HuH-7 (cell line): ENCODE measurements around the gene AGRN.
"Not testable (repeated sequence)": the region's sequence is repeated elsewhere in the genome, so short reads cannot be mapped to it uniquely, and the experiment has no call there.

Experiments used
- DNase-seq: peaks from one replicate; pipeline ENCODE4 v3.0.0; 2011; ENCODE audit warnings: low spot score

Gene AGRN

DNA sequence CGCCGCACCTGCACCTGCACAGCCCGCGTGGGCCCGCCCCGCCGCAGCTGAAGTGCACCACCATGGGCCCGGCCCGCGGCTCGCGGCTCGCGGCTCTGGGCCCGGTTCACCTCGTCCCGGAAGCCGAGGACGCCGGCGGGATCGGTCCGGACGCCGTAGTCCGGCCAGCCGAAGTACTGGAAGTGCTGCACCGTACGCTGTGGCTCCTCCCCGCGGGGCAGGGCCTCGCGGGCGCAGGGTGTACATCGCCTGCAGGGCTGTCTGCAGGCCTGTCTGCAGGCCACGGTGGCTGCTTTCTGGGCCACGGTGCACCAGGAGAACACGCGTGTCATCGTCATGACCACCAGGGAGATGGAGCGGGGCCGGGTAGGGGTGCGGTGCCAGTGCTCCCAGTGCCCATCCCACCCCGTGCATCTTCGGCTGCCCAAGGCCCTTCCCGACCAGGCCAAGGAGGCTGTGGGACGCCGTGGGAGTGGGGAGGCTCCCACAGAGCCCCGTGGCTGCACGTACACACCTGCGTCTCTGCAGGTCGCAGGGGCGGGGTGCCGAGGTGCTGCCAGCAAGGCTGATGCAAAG is 47.5 kb downstream of the AGRN start:
- DNase-seq = no peak

DNA sequence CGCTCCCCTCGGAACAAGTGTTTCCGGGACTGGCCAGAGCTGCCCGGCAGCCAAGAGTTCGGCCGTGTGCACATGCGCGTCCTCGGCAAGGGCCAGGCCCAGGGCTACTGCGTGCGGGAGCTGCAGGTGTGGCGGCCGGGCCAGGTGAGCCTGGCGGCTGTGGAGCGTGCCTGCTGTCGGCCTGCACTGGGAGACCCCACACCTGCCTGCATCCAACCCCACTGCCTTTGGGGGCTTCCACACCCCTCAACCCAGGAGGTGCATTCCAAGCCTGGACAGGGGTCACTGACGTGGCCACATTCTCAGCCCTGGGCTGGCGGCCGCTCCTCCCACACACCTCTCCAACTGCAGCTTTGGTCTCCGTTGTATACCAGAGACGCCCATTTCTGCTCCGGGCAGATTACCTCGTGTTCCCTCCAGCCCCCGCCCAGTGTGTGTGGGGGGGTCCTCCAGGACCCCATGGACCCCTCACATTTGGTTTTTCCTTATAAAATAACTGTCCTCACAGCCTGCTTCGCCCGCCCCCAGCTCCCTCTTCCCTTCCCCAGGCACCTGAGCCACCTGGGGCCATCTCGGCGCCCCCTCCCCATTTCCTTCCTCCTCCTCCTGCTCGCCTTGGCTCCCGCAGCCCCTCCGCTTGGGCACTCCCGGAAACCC is 48.1 kb downstream of the AGRN start:
- no peak for DNase-seq

DNA sequence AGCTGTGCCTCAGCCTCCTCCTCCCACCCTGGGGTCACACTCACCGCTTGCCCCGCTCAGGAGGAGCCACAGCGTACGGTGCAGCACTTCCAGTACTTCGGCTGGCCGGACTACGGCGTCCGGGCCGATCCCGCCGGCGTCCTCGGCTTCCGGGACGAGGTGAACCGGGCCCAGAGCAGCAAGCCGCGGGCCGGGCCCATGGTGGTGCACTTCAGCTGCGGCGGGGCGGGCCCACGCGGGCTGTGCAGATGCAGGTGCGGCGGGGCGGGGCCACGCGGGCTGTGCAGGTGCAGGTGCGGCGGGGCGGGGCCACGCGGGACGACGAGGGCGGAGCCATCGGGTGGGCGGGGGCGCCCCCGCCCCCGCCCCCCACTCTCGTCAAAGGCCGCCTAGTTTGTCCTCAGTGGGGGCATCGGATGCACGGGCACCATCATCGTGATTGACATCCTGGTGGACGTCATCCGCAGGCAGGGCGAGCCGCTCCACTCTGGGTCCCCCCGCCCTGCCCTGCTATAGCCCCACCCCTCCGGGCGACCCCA is 48.7 kb downstream of the AGRN start:
- DNase-seq = no peak

DNA sequence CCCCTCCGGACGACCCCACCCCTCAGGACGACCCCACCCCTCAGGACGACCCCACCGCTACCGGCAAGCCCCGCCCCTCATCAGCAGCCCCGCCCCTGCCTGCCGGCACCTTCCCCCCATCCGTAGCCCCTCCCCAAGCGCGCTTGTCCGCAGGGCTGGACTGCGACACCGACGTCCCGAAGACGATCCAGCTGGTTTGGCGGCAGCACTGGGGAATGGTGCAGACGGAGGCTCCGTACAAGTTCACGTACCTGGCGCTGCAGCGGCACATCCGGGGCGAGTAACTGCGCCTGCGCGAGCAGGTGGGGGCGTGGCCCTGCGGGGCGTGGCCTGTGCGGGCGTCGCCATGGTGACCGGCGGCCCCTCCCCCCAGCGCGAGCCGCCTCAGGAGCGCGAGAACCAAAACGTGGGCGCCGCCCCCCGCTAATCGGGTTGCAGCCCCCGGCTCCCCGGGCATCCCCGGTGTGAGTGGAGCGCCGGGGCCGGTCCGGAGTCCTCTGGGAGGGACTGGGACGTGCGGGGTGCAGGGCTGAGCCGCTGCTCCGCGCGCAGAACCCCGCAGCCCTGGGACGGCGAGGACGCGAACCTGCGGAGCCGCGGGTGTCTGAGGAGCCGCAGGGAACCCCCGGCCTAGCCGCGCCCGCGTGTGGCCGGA is 49.3 kb downstream of the AGRN start:
- DNase-seq = peak; percentile 90

DNA sequence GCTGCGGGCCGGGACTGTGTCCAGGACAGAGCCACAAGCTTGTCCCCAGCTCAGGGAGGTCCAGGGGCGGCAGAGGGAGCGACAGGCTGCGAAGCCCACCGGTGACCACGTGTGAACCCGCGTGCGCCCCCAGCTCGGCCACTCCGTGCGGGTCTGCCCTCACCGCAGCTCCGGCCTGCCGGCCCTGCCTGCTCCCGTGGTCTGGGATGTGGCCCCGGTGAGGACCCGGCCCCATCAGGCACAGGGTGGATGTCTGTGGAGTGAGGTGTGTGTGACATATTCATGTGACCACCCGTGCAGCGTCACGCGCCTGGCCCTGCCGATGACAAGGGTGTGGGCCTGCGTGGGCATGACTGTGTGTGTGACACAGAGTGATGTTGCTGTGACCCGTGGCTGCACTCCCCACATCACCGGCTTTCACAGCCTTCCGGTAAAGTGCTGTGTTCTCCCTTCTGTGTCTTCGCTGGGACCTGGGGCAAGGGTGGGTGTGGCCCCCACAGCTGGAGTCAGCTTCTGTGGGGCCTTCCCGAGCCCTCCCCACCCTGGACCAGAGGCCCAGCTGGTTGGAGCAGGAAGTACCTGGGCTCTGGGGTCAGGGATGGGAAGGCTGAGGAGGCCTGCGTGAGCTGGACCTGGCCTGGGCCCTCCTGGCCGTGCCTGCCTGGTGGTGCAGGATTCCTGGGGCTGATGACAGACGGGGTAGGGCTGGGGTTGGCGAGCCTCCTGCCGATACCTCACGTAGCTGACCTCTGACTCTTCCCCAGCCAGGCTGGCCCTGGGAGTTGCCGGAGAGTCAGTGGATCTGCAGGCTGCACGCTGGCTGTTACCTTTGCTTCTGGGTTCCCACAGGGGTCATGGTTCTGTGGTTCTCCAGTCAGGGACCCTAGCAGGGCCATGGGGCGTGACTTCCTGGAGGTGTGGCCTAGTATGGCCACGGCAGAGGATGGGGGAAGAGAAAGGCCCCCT is 50.1 kb downstream of the AGRN start:
- no peak for DNase-seq

DNA sequence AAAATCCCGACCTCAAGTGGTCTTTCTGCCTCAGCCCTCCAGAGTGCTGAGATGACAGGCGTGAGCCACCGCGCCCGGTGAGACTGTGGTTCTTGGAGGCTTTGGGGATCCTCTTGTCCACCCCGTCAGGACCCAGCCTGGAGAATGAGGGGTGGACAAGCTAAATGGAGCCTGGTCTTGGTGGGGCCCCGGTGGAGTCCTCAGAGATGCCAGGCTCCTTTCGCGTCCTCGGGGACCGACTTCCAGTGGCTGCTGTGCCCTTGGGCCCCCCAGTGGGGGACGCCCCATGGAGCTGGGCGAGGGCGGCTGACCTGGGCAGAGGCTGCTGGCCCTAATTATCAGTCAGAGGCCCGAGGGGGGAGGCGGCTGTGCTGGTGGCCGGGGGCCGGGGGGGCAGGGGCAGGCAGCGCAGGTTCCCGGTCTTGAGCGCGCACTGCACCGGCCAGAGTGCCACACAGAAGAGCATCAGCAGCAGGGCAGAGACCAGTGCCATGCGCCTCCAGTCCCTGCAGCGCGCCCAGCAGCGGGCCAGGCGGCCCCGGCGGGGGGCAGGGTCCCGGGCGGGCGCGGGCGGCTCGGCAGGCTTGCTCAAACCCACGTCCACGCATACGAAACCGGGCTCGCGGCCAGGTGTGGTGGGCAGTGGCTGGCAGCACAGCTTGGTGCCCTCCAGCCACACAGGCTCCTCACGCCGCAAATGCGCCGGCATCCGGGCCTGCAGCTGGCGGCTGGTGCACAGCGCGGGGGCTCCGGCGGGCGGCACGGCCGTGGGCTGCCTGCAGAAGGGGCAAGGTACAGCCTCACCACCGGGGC is 51.8 kb downstream of the AGRN start:
- DNase-seq = no peak

DNA sequence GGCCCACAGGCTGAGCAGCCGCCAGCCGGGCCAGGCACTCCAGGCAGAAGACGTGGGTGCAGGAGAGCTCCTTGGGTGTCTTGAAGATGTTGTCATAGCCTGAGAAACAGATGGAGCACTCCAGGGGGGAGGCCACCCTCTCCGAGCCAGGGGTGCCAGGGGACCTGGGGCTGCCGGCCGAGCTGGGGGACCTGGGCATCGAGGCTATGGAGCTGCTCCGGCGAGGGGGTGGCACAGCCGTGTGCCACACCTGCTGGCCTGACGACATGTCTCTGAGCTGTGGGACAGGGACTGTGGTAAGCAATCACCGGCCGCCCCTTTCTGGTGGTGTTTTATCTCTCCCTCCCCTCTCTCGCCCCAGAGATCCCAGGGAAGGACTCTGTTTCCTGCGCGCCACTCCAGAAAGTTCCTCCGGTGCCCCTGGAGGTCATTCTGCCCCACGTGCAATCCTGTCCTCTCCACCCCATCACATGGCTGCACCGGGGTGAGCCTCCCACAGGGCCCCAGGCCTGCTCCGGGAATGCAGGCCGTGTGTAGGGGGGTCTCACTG is 52.5 kb downstream of the AGRN start:
- no peak for DNase-seq

DNA sequence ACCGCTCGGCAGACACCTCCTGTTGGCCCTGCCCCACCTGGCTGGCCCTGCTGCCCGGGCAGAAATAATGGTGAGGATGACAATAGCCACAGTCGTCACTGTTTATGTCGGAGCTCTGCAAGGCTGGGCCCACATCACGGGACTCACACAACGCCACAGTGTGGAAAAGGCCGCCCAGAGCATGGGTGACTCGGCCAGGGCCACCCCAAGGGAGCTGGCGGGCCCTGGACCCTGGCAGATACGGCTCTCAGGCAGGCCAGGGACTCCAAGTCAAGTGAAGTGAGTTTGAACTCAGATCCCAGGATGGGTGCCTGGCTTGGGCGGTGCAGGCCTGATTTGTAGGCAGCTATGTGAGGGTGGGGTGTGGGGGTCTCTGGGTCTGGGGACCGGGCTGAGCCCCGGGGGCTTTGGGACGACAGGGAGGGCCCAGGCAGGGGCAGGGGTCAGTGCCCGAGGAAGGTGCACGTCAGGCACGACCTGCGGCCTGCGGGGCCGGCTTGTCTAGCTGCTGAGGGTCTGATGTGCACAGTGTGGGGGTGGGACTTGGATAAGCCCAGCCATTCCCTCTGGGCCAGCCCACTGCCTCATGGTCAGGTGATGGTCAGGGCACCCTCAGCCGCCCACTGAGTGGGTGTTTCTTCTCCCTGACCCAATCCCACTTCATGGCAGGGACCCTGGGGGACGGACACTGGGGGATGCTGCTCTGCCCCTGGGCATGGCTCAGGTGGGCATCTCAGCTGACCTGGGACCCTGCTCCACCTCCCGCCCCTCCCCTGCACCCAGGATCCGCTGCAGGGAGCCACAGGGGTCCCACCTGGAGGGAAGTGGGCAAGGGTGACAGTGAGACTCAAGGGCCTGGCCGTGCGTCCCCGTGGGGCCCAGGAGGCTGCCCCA is 53.2 kb downstream of the AGRN start:
- DNase-seq = no peak

DNA sequence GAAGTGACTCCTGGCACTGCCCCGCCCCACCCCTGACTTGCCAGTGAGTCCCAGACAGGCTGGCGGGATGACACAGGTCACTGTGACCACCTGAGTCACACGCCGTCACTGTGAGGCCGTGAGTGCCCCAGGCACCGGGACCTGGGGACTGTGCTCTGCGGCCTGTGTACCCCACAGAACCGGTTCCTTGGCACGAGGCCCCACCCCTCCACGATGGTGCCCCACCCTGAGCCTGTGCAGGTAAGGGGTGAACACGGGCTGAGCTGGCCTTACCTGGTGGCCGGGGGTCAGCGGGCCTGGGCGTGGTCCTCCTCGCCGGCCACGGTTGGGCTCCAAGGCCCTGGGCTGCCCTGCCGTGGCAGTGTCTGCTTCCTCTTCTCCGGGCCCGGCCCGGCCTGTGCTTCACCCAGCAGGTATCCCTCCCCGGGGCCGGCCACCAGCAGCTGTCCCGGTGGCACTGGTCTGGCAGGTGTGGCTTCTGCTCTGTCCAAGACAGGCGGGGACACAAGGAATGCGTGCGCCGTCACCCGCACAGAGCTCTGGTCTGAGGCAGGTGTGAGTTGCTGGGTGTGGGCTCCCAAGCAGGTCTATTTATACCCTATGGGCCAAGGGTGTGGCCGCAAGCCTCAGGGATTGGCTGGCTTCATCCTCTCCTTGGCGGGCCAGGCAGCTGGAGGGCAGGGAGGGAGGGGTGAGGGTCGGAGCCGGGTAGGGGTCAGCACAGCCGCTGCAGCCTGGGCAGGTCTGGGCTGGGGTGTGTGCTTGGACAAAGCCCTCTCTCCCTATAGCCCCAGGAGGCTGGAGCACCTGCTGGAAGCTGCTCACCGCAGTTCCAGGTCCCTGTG is 54.0 kb downstream of the AGRN start, which contains the start of gene RNF223:
Gene RNF223, minus strand, starts transcription at position 564 of the 845 bp plus-strand sequence. CDS start 1,740 bp downstream, outside the sequence.
- no peak for DNase-seq

DNA sequence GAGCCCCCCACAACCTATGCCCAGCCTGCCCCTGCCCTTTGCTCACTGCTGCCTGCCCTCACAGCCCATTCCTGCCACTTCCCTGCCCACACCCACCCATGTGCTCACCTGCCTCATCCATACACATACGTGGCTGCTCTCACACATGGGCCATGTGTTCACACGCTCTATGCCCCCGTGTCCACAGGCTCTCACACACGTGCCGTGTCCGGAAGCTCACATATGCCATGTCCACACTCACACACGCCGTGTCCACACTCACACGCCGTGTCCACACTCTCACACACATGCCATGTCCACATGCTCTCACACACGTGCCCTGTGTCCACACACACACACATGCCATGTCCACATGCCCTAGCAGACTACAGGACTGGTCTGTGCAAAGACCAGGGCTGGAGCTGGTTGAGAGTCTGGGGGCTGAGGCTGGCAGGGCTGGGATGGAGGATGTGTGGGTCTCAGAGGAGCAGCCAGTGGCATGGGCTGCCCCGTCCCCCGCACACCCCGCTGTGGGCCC is 54.8 kb downstream of the AGRN start:
- no peak for DNase-seq

DNA sequence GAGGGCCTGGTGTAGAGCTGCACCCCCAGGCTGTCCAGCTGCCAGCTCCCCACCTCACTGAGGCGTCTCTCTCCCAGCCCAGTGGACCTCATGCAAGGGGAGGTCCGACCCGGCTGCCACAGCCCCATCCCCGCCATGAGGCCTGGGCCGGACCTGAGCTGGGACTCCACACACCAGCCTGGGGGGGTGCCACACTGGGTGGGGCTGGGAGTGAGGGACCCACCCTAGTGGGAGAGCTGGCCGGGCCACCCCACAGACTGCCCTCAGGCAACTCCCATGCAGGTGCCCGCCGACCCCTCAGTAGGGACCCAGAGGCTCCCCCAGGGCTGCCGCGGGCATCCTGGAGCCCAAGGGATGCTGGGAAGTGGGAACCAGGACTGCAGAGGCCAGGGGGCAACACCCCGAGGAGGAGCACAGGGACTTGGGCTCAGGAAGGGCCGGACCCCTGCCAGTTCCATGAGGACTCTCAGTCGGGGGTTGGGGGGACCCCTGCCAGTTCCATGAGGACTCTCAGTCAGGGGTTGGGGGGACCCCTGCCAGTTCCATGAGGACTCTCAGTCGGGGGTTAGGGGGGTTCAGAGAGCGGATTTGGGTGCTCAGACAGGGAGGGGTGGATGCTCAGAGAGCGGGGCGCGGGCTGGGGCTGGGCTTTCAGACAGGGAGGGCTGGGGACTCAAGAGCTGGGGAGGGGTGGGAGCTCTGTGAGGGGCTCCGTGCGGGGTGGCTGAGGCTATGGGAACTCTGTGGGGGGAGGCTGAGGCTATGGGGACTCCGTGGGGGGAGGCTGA is 55.4 kb downstream of the AGRN start:
- DNase-seq = no peak

DNA sequence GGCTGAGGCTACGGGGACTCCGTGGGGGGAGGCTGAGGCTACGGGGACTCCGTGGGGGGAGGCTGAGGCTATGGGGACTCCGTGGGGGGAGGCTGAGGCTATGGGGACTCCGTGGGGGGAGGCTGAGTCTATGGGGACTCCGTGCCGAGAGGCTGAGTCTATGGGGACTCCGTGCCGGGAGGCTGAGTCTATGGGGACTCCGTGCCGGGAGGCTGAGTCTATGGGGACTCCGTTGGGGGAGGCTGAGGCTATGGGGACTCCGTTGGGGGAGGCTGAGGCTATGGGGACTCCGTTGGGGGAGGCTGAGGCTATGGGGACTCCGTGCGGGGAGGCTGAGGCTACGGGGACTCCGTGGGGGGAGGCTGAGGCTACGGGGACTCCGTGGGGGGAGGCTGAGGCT is 57.5 kb downstream of the AGRN start:
- not testable (repeated sequence) for DNase-seq

DNA sequence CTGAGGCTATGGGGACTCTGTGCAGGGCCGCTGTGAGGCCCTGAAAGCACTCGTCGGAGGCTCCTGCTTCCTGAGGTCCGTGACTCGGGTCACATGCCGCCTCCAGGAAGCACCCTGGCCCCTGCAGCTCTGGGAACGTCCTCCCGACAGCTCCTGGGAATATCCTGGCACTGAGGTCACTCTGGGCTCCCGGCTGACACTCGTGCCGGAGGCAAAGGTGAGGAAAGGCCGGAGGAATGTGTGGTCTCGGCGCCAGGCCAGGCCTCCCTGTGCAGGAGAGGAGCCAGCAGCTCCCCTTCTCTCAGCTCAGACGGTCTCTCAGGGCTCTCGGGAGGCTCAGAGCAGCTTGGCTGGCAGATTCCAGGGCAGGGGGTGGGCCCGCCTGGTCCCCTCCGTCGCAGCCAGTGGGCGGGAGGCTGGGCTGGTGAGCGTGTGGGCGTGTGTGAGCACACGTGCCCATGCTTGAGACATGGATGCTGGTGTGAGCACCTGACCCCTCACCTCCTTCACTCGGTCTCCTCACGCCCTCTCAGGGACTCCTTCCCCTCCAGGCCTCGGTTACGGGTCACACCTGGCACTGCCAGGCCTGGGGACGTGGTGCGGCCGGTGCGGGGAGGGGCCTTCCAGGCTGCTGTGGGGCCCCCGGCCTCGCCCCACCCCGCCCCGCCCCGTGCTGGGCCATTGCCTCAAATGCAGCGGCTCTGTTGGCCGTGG is 59.6 kb downstream of the AGRN start:
- DNase-seq = peak; percentile 79

DNA sequence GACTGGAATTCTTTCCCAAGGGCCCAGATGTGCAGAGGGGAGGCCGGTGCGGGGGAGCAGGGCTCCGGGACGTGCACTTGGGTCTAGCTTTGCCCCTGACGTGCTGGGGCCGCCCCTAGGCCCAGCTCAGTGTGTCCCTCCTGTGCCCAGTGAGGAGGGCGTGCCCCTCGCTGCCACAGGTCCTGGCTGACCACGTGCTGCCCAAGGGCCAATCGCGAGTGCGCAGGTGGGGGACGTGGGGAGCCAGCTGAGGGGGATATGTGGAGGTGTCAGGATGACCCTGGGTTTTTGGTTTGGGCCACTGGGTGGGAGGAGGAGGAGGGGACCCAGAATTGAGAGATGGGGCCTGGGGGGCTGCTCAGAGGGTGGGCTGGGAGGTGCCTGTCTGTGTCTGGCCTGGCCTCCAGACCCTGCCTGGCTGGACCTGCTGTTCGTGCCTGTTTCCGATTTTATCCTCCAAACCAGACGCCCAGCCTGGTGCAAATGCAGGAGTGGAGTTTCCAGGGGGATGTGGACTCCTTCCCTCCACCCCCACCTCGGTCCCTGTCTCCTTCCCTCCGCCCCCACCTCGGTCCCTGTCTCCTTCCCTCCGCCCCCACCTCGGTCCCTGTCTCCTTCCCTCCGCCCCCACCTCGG is 60.3 kb downstream of the AGRN start:
- DNase-seq = peak; percentile 87

DNA sequence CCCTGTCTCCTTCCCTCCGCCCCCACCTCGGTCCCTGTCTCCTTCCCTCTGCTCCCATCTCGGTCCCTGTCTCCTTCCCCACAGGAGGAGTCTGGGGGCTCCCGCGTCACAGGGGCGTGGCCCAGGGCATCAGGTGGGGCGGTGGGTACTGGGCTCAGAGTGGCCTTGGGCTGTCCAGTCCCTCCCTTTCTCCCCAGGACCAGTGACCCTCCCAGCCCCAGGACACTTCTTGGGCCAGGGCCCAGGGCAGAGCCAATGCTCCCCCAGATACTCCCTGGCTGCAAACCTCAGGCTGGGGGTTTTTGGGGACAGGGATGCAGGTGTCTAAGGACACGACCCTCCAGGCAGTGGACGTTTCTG is 61.0 kb downstream of the AGRN start:
- DNase-seq = no peak

DNA sequence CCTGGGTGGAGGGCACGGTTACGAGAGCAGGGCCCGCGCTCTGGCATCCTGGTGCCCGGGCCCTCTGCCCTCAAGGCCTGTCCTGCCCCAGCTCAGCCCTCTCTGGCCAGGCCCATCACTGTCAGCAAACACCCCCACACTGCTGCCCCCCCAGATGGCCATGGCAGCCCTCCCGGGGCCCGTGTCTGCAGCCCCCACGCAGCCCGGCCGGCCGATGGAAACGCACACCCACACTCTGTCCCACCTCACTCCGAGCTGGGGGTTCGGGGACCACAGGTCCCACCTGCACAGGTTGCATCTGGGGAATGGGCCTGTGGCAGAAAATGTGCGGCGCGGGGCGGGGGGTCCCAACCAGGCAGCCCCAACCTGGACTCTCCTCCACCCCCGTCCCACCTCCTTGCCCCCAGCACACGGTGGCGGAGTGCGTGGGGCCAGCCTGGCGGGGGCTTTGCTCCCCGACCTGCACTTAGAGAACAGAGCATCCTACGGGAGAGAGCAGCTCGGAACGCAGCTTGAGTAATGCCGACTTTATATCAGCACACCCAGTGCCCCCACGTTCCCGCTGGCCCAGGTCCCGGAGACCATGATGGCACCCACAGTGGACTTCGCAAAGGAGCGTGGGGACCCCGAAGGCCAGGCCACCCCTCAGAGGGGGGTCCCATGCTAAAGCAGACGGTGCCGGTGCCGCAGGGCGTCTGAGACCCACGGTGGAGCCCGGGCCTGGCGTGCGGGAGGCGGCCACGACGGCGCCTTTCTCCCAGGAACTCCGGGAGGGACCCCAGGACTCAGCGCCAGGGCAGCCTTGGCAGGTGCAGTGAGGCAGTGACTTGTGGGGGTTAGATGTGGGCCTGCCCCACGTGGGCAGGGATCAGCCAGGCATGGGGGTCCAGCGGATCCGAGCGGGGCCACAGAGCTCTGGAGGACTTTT is 61.7 kb downstream of the AGRN start:
- no peak for DNase-seq
